HepG2 (cell line): Measurements from ENCODE around the gene RAPGEFL1. TPM values are rescaled to one million over a fixed set of nuclear protein-coding genes. Genes with fewer than 3 reads are reported as not detected.

Experiments used
- AGO1 ChIP-seq: fragments of 200-400 bp; formaldehyde crosslinking; IDR thresholded peaks from 2 replicates; pipeline ENCODE4 v1.6.1; 2017; ENCODE audit warnings: mild to moderate bottlenecking, low read depth, low read length, moderate library complexity; ENCODE audit not compliant: poor library complexity, severe bottlenecking
- CBX5 ChIP-seq: sonication (generic); formaldehyde crosslinking; IDR thresholded peaks from 2 replicates; pipeline ENCODE4 v1.4.0; 2020; ENCODE audit warnings: missing genetic modification reagents, borderline replicate concordance
- ELK4 ChIP-seq: sonication (generic); formaldehyde crosslinking; IDR thresholded peaks from 2 replicates; pipeline ENCODE4 v1.9.0; 2021; ENCODE audit warnings: missing genetic modification reagents, borderline replicate concordance
- HIC2 ChIP-seq: sonication (generic); formaldehyde crosslinking; IDR thresholded peaks from 2 replicates; pipeline ENCODE4 v1.9.0; 2022; ENCODE audit warnings: low read depth, missing genetic modification reagents
- HNF1B ChIP-seq: sonication (generic); formaldehyde crosslinking; IDR thresholded peaks from 2 replicates; pipeline ENCODE4 v1.5.1; 2020; ENCODE audit warnings: mild to moderate bottlenecking, moderate library complexity, missing genetic modification reagents
- KLF13 ChIP-seq: sonication (generic); formaldehyde crosslinking; IDR thresholded peaks from 2 replicates; pipeline ENCODE4 v1.4.0; 2020; ENCODE audit warnings: mild to moderate bottlenecking, missing genetic modification reagents
- PAF1 ChIP-seq: IDR thresholded peaks from 2 replicates; pipeline ENCODE4 v1.6.1; 2016; ENCODE audit warnings: missing genetic modification reagents, missing compliant biosample characterization
- POLR2AphosphoS2 ChIP-seq: IDR thresholded peaks from 2 replicates; pipeline ENCODE4 v1.6.1; 2011; ENCODE audit warnings: low read depth, low read length, improper control_type of control experiment
- PREB ChIP-seq: sonication (generic); formaldehyde crosslinking; IDR thresholded peaks from 2 replicates; pipeline ENCODE4 v1.4.0; 2020; ENCODE audit warnings: missing genetic modification reagents
- RCOR2 ChIP-seq: IDR thresholded peaks from 2 replicates; pipeline ENCODE4 v1.6.1; 2016; ENCODE audit warnings: missing biosample characterization, missing genetic modification reagents
- TP53 ChIP-seq: sonication (generic); formaldehyde crosslinking; conservative IDR thresholded peaks from 2 replicates; pipeline ENCODE4 v1.4.0; 2020; ENCODE audit warnings: missing genetic modification reagents
- ZBTB25 ChIP-seq: IDR thresholded peaks from 2 replicates; pipeline ENCODE4 v1.6.1; 2018; ENCODE audit warnings: missing genetic modification reagents
- ZBTB38 ChIP-seq: sonication (generic); formaldehyde crosslinking; IDR thresholded peaks from 2 replicates; pipeline ENCODE4 v1.5.1; 2020; ENCODE audit warnings: mild to moderate bottlenecking, missing genetic modification reagents
- ZNF451 ChIP-seq: sonication (generic); formaldehyde crosslinking; IDR thresholded peaks from 2 replicates; pipeline ENCODE4 v1.5.0; 2020; ENCODE audit warnings: mild to moderate bottlenecking, missing genetic modification reagents
- ZNF510 ChIP-seq: sonication (generic); formaldehyde crosslinking; IDR thresholded peaks from 2 replicates; pipeline ENCODE4 v1.4.0; 2020; ENCODE audit warnings: low read depth, mild to moderate bottlenecking, missing genetic modification reagents
- ZNF572 ChIP-seq: sonication (generic); formaldehyde crosslinking; IDR thresholded peaks from 2 replicates; pipeline ENCODE4 v1.5.1; 2020; ENCODE audit warnings: mild to moderate bottlenecking, missing genetic modification reagents
- ZNF770 ChIP-seq: sonication (generic); formaldehyde crosslinking; IDR thresholded peaks from 2 replicates; pipeline ENCODE4 v1.5.0; 2020; ENCODE audit warnings: mild to moderate bottlenecking, missing genetic modification reagents
- ZNF816 ChIP-seq: sonication (generic); formaldehyde crosslinking; IDR thresholded peaks from 2 replicates; pipeline ENCODE4 v1.8.0; 2022; ENCODE audit warnings: missing genetic modification reagents, mild to moderate bottlenecking, borderline replicate concordance
- ZNF879 ChIP-seq: sonication (generic); formaldehyde crosslinking; IDR thresholded peaks from 2 replicates; pipeline ENCODE4 v1.8.1; 2023; ENCODE audit warnings: missing genetic modification reagents
- polyA plus RNA-seq, 8 experiments: library from polyadenylated mRNA; depleted of rRNA in 3 of 8; stranded (reverse) in 7 of 8; unstranded in 1 of 8; fragments of >200 nt; fragmentation: Illumina TruSeq in 4 of 8; extraction: Trizol in 4 of 8; gene quantifications; 2 replicates each; pipeline versions ENCODE4 v1.2.1 to v1.2.3, GENCODE V29; 2011 to 2016; ENCODE audit warnings: low read depth in 4 of 8, missing spikeins in 1 of 8, mixed read lengths in 1 of 8; ENCODE audit not compliant: insufficient read depth in 1 of 8
- total RNA-seq, 5 experiments: library from RNA; depleted of rRNA; stranded (reverse); fragments of >200 nt; fragmentation: Illumina TruSeq; extraction: Trizol; gene quantifications; 2 replicates each; pipeline ENCODE4 v1.2.3, GENCODE V29; 2016; ENCODE audit warnings: low read depth in 1 of 5

The RAPGEFL1 gene
- total and polyA plus RNA-seq, 2 of the 13 experiments (the other 11 are each of a cell fraction or from before 2014, with no cell fraction given) = 4.5 to 7.8 TPM

- no peak; the same call in 1 of the 2 replicates for TF ChIP-seq ZNF770 (CRISPR knock-in tag)
- no peak for TF ChIP-seq POLR2AphosphoS2
- peak; percentile 65 for TF ChIP-seq ZBTB38 (CRISPR knock-in tag)
- TF ChIP-seq RCOR2 (CRISPR knock-in tag) = no peak
- no peak for TF ChIP-seq CBX5
- no peak for TF ChIP-seq PREB (CRISPR knock-in tag)
- TF ChIP-seq ZNF451 (CRISPR knock-in tag) = no peak; the same call in 1 of the 2 replicates
- no peak for TF ChIP-seq ZNF879 (CRISPR knock-in tag)
- 0 out of 2 replicates have a peak, but pooled peaks have one; percentile 17 for TF ChIP-seq TP53 (CRISPR knock-in tag)
- no peak for TF ChIP-seq ELK4 (CRISPR knock-in tag)
- peak; percentile 60; the same call in 1 of the 2 replicates for TF ChIP-seq HNF1B (CRISPR knock-in tag)
- no peak for TF ChIP-seq KLF13 (CRISPR knock-in tag)
- TF ChIP-seq ZNF510 (CRISPR knock-in tag) = no peak
- 0 out of 2 replicates have a peak, but pooled peaks have one; percentile 64 for TF ChIP-seq ZNF572 (CRISPR knock-in tag)
- no peak for TF ChIP-seq PAF1 (CRISPR knock-in tag)
- no peak for TF ChIP-seq AGO1
- TF ChIP-seq ZBTB25 (CRISPR knock-in tag) = peak; percentile 51; the same call in 1 of the 2 replicates
- 0 out of 2 replicates have a peak, but pooled peaks have one; percentile 40 for TF ChIP-seq ZNF816 (CRISPR knock-in tag)
- TF ChIP-seq HIC2 (CRISPR knock-in tag) = peak; percentile 32; the same call in 1 of the 2 replicates
These were observed 14.3 kb downstream of the RAPGEFL1 start (continued) for GRCh38 chr17:40191237-40192208.
